Measurements from ENCODE around the gene CD300LF. TPM values are rescaled to one million over a fixed set of nuclear protein-coding genes. Genes with fewer than 3 reads are reported as not detected.

Gene CD300LF
- total RNA-seq, 1 donor from 2014 or later: 38.0 TPM

DNA sequence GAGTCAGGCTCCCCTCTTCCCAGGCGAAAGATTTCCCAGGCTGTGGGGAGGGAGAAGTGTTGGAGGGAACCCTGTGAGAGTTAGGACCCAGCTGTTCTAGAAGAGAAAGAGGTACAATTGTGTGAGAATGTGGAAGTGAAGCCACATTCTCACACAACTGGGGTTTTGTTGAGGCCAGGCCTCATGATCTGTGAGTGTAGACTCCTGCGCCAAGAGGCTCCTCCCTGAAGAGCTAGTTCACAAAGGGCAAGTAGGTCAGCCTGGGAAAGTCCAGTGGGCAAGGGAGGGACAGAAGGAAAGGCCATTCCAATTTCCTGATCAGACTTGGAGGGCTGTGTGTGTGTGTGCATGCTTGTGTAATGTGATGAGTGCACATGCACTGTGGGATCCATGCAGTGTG is 15.2 kb downstream of the CD300LF start:
- Histone ChIP-seq H3K9me3 (no peaks in the 10 kb centered on the region), H3K4me1 (no peaks in the 10 kb centered on the region), H3K4me3 (no peak overlapping the region), H3K36me3 (no peaks in the 10 kb centered on the region), H3K27ac (no peak overlapping the region), H3K27me3 (no peaks in the 10 kb centered on the region)
- TF ChIP-seq CTCF (IDR thresholded peaks at IDR 0.05): no peak
- no peak for DNase-seq
- intact Hi-C loops (cut with DNase I): no loop called here
- no peak for ATAC-seq

DNA sequence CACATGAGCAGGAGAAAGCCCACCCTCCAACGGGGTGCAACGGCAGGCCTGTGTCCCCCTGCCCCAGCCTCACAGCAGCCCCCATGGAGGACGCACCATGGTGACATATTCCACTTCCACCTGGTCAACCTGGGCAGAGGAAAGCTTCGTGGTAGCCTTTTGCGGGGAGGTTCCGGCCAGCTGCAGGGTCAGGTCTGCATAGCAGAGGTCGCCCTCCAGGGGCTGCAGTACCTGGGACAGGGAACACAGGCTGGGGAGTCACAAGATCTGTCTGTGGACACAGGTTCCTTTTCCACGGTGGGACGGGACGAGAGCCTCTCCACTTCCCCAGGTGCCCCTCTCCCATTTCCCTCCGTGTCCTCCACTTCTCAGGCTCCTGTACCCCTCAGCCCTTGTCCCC is 17.1 kb downstream of the CD300LF start:
- Histone ChIP-seq H3K27me3 (no peaks in the 10 kb centered on the region), H3K27ac (no peak overlapping the region), H3K9me3 (no peaks in the 10 kb centered on the region), H3K4me3 (no peak overlapping the region), H3K4me1 (peaks cover 8% of the 10 kb centered on the region), H3K36me3 (no peaks in the 10 kb centered on the region)
- DNase-seq (no peak), ATAC-seq (no peak)
- intact Hi-C loops (cut with DNase I): no loop called here
- TF ChIP-seq CTCF (IDR thresholded peaks at IDR 0.05): no peak

- H3K27me3 ChIP-seq: no peaks in the 10 kb centered on the region
- no peak for TF ChIP-seq CTCF (IDR thresholded peaks at IDR 0.05)
- DNase-seq (no peak), ATAC-seq (no peak)
- peaks cover 8% of the 10 kb centered on the region for H3K4me1 ChIP-seq
- H3K4me3 ChIP-seq: no peak overlapping the region
- H3K27ac ChIP-seq: no peak overlapping the region
- intact Hi-C loops (cut with DNase I): no loop called here
- H3K36me3 ChIP-seq: no peaks in the 10 kb centered on the region
- H3K9me3 ChIP-seq: no peaks in the 10 kb centered on the region
Observed at GRCh38 chr17:74694081-74694480, 18.6 kb downstream of the CD300LF start.

GRCh38 chr17:74691151-74691550 is 21.6 kb downstream of the CD300LF start:
- H3K27ac ChIP-seq: peak overlapping the region; percentile 63
- peaks cover 8% of the 10 kb centered on the region for H3K4me1 ChIP-seq
- DNase-seq: no peak
- H3K4me3 ChIP-seq: no peak overlapping the region
- no peak for TF ChIP-seq CTCF (IDR thresholded peaks at IDR 0.05)
- no peak for ATAC-seq
- no peaks in the 10 kb centered on the region for H3K9me3 ChIP-seq
- H3K36me3 ChIP-seq: no peaks in the 10 kb centered on the region
- intact Hi-C loops (cut with DNase I): no loop called here
- H3K27me3 ChIP-seq: no peaks in the 10 kb centered on the region

DNA sequence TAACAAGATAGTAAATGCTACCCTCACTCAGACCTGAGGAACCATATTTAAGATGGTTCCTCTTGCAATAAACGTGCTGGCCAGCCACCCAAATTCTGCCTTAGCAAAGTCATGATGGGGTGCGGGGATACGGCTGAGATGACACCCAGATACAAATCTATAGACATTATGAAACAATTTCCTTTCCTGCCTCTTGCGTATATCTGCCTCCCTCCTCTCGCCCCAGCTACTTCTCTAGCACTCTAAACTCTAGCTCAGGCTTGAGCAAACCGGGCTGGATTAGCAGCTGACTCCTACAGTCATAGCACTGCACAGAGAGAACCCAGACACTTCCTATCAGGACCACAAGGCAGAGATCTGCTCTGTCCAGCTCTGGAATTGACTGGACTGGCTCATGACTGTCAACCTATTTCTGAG is 22.3 kb downstream of the CD300LF start:
- peak overlapping the region; percentile 63 for H3K27ac ChIP-seq
- no peaks in the 10 kb centered on the region for H3K27me3 ChIP-seq
- intact Hi-C loops (cut with DNase I): no loop called here
- H3K9me3 ChIP-seq: no peaks in the 10 kb centered on the region
- DNase-seq (no peak), ATAC-seq (peak; percentile 95)
- no peaks in the 10 kb centered on the region for H3K36me3 ChIP-seq
- TF ChIP-seq CTCF (IDR thresholded peaks at IDR 0.05): no peak
- H3K4me1 ChIP-seq: peaks cover 8% of the 10 kb centered on the region
- H3K4me3 ChIP-seq: no peak overlapping the region

GRCh38 chr17:74687886-74688285 is 24.8 kb downstream of the CD300LF start:
- Histone ChIP-seq H3K36me3 (no peaks in the 10 kb centered on the region), H3K27ac (no peak overlapping the region), H3K27me3 (no peaks in the 10 kb centered on the region), H3K9me3 (no peaks in the 10 kb centered on the region), H3K4me1 (peaks cover 13% of the 10 kb centered on the region), H3K4me3 (no peak overlapping the region)
- DNase-seq (no peak), ATAC-seq (no peak)
- no peak for TF ChIP-seq CTCF (IDR thresholded peaks at IDR 0.05)
- intact Hi-C loops (cut with DNase I): no loop called here
